NAMALWA (cell line): ENCODE measurements around the gene CACNB4.
"Not testable (repeated sequence)": the region's sequence is repeated elsewhere in the genome, so short reads cannot be mapped to it uniquely, and the experiment has no call there.

Source experiments
- DNase-seq: peaks from one replicate; pipeline ENCODE4 v3.0.0-alpha.2; 2015; ENCODE audit warnings: low spot score

Gene CACNB4

DNA sequence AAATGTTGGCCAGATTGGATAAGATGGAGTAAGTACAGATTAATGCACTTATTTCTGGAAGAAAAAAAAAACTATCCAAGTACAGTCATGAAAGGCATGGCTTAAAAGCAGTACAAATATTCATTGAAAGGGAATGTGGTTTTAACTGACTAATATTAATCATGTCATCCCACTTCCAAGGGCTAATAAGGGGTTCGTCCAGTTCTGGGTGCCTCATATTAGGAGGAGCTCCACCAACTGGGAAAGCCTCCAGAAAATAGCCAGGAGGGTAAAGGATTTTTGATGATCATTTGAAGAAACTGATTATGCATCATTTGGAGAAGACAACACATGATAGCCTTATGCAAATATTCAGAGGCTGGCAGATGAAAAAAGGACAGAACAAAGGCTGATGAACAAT lies 155.4 kb downstream of the CACNB4 start:
- DNase-seq: no peak

DNA sequence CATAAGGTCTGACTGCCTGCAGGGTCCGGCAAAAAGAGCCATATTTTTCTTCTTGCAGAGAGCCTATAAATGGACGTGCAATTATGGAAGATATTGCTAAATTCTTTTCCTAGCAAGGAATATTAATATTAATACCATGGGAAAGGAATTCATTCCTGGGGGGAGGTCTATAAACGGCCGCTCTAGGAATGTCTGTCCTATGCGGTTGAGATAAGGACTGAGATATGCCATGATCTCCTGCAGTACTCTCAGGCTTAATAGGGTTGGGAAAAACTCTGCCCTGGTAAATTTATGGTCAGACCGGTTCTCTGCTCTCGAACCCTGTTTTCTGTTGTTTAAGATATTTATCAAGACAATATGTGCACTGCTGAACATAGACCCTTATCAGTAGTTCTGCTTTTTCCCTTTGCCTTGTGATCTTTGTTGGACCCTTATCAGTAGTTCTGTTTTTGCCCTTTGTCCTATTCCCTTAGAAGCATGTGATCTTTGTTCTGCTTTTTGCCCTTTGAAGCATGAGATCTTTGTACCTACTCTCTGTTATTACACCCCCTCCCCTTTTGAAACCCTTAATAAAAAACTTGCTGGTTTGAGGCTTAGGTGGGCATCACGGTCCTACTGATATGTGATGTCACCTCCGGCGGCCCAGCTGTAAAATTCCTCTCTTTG lies 156.2 kb downstream of the CACNB4 start:
- DNase-seq: not testable (repeated sequence)

DNA sequence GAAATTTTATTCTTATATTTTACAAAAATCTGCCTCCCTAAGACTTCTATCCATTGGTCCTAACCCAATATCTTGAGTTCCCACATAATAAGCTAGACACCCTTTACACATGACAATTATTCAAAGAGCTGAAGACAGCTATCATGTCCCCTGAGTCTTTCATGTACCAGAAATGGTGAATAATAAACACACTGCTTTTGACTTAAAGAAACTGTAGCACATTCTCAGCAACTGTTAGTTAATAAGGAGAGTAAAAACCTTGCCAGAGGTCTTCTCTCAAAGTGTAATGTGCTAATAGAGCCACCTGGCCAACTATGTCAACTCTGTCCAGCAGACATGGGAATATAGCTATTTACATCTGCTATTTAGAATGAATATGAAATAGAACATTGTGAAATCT lies 160.9 kb downstream of the CACNB4 start:
- DNase-seq: no peak

DNA sequence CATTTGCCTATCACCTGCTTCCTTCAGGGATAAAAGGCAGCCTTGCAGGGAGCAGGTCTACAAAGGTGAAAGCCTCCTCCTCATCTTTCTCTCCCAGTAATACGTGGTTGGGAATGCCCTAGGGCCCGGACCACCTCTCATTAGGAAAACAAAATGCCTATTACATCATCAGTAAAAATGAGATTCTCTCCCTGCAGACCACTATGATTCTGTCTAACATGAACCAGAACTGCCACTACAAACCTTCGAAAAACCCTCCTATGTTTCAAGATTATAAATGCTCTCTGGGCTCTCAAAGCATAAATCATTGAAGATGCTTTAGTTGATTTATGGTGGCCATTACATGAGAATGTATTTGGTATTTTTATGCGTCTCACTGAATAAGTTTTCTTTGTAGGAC lies 162.2 kb downstream of the CACNB4 start:
- DNase-seq: no peak

DNA sequence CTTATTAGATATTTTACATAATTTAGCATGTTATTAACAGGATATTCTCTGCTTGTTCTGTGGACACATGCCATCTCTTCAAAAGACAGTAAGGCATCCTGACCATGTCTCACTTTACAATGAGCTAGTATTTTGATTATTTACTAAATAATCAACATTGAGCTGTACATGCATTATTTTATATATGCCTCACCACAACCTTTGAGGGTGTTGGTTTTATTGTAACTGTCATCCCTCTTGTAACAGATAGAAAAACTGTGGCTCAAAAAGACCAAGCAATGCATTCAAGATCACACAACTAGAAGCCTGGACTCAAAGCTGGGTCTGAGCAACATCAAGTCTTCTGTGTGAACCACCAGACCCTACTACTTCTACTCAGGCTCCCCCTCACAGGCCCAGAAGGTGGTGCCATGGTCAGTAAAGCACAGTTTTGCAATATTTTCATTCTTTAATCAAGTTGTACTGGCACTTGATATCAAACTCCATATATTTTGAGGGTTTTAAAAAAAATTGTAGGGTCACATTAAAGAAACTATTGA lies 165.5 kb downstream of the CACNB4 start:
- DNase-seq: peak; percentile 18

DNA sequence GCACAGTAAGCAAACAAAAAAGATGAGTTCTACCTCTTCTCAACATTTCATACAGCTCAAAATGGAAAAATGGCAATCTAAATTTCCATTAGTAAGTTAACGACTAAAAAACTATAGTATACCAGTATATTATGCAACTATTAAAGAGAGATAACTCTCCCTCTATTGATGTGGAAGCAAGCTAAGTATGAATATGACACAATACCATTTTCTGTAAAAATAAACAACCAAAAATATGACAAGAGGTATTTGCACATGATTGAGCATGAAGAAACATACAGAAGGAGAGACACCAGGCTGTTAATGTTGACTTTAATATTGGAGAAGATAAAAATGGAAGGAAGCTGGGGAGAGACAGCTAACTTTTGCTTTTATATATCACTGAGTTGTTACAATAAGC lies 167.1 kb downstream of the CACNB4 start:
- no peak for DNase-seq

DNA sequence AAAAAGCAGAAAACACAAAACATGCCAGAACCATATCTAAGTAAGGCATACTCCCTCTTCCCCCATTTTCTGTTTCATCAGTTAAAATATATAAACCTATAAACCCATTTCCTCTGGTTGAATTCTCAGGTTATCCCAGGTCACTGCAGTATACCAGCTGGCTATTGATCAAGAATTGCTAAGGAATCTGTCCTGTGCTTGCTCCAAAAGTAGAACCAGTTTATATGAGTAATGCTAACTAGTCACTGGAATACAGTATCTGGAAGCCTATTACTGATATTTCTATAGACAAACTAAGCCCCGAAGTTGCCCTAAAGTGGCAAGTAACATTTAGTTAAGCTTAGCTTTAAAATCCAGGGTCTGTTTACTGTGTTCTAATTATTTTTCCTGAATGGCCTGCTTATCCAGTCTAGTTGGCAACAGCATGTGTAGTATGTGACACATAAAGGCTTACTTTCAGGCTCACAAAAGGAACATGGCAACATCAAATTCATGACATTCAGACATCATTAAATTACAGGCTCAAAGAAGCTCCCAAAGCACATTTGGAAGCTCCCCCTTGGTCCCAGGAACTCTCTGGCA lies 167.7 kb downstream of the CACNB4 start:
- no peak for DNase-seq

DNA sequence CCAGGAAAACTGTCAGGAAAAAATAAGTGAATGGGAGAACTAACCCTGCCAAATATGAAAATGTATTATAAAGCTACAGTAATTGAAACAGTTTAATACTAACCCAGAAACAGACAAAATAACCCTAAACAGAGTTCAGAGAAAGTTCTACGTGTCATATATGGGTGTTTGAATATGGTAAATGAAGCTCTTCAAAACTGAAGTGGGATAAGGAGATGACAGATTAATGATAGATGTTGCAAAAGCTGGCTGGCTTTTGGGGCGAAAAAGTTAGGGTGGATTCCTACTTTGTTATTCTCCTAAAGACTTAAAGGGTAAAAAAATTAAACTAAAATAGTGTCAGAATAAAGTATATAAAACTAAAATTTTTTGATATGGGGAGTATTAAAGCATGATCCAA lies 168.8 kb downstream of the CACNB4 start:
- no peak for DNase-seq

DNA sequence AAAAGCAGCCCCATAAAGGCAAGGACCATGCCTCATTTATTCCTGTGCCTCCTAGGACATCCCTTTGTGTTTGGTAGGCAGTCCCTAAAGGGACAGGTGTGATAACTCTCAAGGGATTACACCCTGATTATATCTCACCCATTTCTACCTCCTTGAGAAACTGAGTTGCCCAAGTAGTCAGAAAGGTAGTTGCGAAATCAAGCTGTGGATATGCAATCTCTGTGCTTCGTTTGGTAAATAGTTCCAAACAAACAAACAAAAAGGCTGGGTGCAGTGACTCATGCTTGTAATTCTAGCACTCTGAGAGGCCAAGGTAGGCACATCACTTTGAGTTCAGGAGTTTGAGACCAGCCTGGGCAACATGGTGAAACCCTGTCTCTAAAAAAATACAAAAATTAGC lies 170.5 kb downstream of the CACNB4 start:
- no peak for DNase-seq

DNA sequence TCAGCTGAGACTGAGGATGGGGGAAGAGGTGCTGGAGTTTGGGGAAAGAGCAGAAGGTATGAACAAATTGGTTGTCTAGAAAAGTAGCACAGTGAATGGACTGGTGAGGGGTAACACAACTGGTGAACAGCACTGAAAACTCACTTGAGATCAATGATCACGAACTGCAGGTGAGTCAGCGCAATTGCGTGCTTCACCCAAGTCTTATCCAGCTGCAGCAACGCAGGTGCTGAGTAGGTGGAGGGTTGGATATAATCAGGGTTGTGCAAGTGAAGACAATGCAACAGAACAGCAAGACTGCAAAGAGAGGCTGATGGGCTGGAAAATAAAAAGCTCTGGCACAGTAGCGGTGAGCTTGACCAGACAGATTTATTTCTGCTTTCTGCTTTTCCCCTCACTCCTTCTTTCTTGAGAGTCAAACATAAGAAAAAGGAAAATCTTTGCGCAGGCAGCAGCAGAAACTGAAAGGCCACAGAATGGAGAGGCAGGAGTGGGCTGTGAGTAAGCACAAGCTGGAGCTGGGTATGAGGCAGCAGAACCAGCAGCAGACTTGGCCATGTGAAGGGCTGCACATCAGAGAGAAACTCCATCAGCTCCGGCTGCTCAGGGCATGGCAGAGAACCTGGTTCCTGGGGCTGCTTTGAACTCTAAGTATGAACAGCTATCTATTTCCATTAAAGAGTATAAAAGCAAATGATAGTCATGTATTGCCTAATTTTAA lies 171.2 kb downstream of the CACNB4 start:
- no peak for DNase-seq

DNA sequence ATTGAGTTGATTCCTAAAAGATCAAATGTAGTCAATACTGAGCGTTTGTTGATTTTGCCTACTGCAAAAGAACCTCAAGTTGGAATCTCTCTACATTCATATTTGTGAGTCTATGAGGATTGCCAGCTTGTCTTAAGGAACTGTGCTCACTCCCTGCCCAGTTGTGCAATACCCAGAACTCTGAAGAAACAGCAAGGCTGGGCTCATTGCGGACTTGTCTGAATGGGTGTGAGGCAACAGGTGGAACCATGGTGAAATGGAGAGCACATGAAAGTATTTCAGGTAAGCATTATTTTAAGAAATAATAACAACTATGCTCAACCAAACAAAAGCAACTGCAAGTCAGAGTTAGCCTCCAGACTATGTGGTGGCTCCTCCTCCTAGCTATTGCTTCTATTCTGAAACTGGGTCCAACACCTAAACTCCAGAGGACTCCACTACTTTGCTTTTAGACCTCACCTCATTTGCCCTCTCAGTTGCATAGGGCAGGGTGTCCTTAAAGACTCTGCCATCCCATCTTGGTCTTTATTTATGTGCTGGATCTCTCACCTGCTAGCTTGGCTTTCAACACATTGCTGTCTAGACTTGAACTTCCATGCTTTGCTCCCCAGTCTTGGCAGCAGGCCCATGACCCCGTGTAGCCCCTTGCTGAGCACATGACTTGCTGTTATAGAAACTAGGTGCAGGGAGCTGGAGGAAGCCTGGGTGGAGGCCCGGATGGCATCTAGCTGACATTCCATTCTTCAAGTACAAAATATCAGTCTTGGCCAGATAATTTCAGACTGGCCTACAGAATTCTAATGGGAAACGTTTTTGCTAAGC lies 175.8 kb downstream of the CACNB4 start:
- DNase-seq: no peak

DNA sequence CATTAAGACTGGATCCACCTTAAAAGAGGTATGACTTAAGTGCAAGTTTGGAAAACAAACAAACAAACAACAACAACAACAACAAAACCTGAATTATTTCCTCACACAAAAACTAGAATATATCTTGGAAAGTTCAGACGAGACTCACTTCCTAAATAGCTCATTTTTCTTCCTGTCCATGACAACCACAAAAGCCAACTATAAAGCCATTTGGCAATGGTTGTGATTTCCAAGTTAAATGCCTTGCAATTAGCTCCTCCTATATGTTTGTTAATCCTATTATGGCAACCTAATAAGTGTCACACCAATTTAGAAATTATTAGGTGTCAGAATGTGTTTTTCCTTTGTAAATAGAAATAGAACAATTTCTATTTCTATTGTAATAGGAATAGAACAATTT lies 179.1 kb downstream of the CACNB4 start:
- no peak for DNase-seq

DNA sequence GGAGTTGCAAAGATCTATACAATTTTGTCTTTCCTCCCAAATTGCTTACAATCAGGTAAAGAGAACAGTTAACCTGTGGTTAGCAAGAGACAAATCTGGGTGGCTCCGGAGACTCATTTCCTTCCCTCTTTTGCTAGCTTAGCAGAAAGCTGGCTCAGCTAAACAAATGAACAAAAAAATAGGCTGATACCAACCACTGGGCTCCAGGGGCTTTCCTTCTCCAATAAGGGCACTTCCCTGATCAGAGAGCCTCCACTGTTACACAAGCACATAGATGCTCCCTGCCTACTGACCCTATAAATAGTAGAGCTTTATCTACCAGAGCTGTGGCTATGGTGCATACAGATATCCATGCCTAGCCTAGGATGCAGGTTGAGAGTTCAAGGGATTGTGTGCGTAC lies 180.5 kb downstream of the CACNB4 start:
- no peak for DNase-seq

DNA sequence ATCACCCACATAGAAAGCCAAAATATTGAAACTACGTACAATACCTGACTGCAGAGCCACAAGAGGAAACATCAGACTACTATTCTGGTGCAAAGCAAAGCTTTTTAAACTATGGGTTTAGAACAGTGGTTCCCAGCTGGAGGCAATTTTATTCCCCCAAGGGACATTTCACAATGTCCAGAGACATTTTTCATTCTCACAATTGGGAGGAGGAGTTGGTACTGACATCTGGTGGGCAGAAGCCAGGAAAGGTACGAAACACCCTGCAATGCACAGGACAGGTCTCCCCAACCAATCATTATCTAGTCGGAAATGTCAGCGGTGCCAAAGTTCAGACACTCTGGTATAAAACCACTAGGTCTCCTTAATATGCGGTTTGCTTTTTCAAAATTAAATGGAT lies 182.2 kb downstream of the CACNB4 start:
- no peak for DNase-seq

DNA sequence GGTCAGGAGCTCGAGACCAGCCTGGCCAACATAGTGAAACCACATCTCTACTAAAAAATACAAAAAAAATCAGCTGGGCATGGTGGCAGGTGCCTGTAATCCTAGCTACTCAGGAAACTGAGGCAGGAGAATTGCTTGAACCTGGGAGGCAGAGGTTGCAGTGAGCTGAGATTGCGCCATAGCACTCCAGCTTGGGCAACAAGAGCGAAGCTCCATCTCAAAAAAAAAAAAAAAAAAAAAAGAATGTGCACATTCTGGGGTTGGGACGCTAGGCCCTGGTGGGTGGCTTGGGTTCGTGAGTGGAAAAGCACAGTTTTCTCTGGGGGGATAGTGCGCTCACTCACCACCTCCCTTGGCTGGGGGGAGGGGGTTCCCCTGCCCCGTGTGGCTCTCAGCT lies 183.2 kb downstream of the CACNB4 start:
- not testable (repeated sequence) for DNase-seq

DNA sequence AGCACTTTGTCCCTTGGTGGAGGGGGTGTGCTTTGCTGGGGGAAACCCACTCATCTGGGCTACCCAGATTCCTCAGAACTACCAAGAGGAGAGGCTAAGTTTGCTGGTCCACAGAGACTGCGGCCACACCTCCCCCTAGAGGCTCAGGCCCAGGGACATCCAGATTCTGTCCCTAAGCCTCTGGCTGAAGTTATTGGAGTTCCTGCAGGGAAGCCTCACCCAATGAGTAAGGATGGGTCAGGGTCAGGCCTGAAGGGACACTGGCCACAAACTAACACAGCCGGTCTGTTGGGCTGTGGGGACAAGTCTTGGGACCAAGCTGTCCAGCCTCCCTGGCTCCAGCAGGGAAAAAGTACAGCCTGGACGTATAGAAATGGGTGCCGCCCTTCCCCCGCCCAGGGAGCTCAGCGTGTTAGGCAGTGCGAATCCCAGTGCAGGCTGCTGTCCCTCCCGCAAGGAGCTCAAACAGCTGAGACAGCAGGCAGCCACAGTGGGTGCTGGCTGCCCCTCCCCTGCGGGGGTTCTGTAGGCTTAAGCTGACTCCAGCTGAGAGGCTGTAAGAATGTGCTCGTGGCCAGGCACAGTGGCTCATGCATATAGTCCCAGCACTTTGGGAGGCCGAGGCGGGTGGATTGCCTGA lies 183.7 kb downstream of the CACNB4 start:
- DNase-seq: no peak

DNA sequence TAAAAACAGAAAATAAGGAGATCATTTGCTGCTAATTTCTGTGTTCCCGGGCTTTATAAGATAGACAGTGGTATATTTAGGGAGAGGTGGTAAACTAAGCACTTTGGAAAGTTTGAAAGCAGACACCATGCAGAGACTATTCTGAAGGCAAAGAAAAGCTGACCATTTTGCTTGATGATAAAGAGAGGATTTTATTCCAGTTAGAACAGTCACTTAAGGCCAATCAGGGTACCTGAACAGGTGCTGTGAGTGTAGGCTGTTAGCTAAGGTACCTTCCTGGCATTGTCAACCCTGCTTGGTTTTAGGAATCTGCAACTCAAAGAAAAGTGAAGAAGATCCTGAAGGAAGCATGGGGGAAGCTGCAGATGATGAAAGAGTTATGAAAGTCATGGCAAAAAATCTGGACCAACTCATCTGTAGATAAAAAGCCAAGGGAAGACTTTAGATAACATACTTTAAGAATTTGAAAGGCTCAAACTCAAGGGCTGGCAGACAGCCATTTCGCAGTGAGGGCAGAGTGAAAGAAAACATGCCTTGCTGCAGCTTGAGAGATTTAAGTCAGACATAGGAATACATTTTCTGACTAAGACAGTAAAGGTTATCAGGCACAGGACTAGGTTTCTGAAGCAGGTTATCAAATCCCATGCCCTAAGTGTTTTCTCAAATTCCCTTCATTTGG lies 190.5 kb downstream of the CACNB4 start:
- no peak for DNase-seq

DNA sequence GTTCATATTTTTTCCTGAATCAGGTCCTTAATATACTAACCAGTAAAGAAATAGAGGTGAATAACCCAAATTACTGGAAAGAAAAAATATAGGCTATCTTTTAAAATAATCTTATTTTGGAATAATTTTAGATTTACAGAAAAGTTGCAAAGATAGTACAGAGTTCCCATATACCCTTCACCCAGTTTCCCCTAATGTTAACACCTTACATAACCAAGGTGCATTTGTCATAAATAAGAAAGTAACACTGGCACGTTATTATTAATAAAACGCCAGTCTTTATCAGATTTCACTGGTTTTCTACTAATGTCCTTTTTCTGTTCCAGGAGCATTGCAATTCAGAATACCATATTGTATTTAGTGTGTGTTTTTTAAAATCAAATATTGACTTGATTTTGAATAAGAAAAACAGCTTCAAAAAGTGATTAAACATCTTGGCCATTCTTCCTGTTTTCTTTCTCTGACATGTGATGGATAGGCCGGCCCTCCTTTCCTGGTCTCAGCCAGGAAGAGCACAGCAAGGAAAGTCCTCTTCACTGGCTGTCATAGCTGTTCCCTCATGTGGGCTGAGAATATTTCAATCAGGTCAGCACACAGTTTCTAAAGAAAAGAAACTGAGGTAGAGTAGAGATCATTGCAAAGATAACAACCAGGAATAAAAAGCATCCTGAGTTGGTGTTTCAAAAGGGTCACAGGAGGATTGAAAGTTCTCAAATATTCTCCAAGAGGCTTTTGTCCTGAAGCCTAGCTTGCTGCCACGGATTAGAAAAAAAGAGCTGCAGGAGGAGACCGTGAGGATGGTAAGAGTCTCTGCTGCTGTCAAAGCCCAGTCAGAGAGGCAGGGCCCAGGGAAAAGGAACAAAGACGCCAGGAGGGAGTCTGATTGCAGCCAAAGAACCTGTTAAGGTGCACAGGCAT lies 191.3 kb downstream of the CACNB4 start:
- no peak for DNase-seq

DNA sequence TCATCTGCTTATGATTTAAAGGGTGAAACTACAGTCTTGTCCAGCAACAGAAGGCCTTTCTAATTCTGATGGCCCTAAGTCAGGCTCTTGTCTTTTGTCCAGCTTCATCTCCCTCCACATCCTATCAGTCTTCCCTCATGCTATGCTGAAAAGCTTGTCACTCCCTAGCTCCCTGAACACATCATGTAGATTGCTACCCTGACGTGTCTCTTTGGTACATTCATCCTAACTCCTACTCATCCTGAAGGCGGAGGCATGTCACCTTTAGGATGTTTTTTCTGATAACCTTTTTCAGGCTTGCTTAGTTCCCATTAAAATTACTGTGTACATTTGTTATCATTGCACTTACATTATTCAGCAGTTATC lies 192.2 kb downstream of the CACNB4 start:
- no peak for DNase-seq

DNA sequence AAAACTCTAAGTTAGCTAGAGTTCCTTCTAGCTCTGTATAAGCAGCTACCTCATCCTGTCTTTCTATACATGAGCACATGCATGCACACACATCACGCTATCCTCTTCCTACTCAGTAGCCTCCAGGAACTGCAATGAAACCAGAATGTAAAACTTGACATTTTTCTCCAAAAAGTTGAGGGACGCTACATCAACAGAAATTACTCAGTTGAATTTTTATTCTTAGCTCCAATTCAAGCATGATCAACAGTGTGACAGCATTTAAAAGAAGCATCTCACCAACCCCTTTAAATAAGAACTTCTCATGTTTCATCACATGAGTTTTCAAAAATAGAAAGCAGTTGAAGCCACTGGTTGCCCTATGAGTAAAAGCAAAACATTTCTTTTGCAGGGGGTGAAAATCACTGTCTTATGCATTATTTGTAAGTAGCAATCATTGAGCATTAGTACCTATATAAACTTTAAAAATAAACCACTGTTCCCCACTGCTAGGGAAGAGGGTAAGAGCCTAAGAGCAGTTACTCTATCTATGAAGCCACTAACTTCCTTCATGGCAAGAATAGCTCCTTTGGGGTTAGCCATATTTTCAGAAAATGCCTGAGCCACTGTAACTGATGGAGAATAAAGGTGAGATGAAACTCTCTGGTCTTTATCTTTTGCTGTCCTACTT lies 192.7 kb downstream of the CACNB4 start:
- DNase-seq: no peak
